ENCODE data around the gene SLC24A3. TPM values are rescaled to one million over a fixed set of nuclear protein-coding genes. Genes with fewer than 3 reads are reported as not detected.

SLC24A3 gene
- total and polyA plus RNA-seq, 2 experiments from 2014 or later, result 0.48 to 1.7 TPM

- 94% methylated on average over 4 of the region's 4 CpGs for WGBS (ENCODE audit: low lambda C conversion rate, missing lambda C conversion rate)
- TF ChIP-seq EZH2 (IDR thresholded peaks at IDR 0.05; ENCODE audit: borderline replicate concordance) (no peak), EZH2phosphoT487 (IDR thresholded peaks at IDR 0.05; ENCODE audit: low read depth, severe bottlenecking, unreplicated experiment) (no peak), CTCF (IDR thresholded peaks at IDR 0.05; ENCODE audit: poor library complexity) (no peak)
Measured at GRCh38 chr20:19594896-19595295, 382.5 kb downstream of the SLC24A3 start.

GRCh38 chr20:19598117-19598850, 385.8 kb downstream of the SLC24A3 start:
- no peak overlapping the region for H2AFZ ChIP-seq
- no peaks in the 10 kb centered on the region for H3K9me3 ChIP-seq (ENCODE audit: low read depth)
- no peak overlapping the region for H3K27ac ChIP-seq
- no peaks in the 10 kb centered on the region for H4K20me1 ChIP-seq (ENCODE audit: insufficient read depth, poor library complexity, severe bottlenecking)
- H3K4me2 ChIP-seq, result no peak overlapping the region
- no peaks in the 10 kb centered on the region for H3K4me1 ChIP-seq (ENCODE audit: insufficient read depth)
- TF ChIP-seq EZH2 (IDR thresholded peaks at IDR 0.05; ENCODE audit: borderline replicate concordance), result no peak
- TF ChIP-seq CTCF (IDR thresholded peaks at IDR 0.05; ENCODE audit: poor library complexity), result no peak
- no peak for TF ChIP-seq EZH2phosphoT487 (IDR thresholded peaks at IDR 0.05; ENCODE audit: low read depth, severe bottlenecking, unreplicated experiment)
- no peaks in the 10 kb centered on the region for H3K36me3 ChIP-seq (replicated peaks; ENCODE audit: insufficient read depth, low read depth)
- H3K79me2 ChIP-seq, result no peaks in the 10 kb centered on the region
- DNase-seq (ENCODE audit: low spot score), result no peak
- no peaks in the 10 kb centered on the region for H3K27me3 ChIP-seq
- no peaks in the 10 kb centered on the region for H3K9me2 ChIP-seq (replicated peaks; ENCODE audit: insufficient read depth)
- WGBS (ENCODE audit: low lambda C conversion rate, missing lambda C conversion rate), result 63% methylated on average over 4 of the region's 4 CpGs
- no peak overlapping the region for H3K4me3 ChIP-seq

More at GRCh38 chr20:19594896-19595295, 382.5 kb downstream of the SLC24A3 start:
- Histone ChIP-seq H3K9me3 (ENCODE audit: low read depth) (no peaks in the 10 kb centered on the region), H3K4me1 (ENCODE audit: insufficient read depth) (no peaks in the 10 kb centered on the region), H3K79me2 (no peaks in the 10 kb centered on the region), H4K20me1 (ENCODE audit: insufficient read depth, poor library complexity, severe bottlenecking) (no peaks in the 10 kb centered on the region), H3K9me2 (replicated peaks; ENCODE audit: insufficient read depth) (no peaks in the 10 kb centered on the region), H3K27ac (no peak overlapping the region), H3K36me3 (replicated peaks; ENCODE audit: insufficient read depth, low read depth) (no peaks in the 10 kb centered on the region), H3K4me2 (no peak overlapping the region), H3K4me3 (no peak overlapping the region), H3K27me3 (no peaks in the 10 kb centered on the region), H2AFZ (no peak overlapping the region)
- DNase-seq (ENCODE audit: low spot score), result no peak

- 96% methylated on average over 20 of the region's 20 CpGs for WGBS (ENCODE audit: low lambda C conversion rate, missing lambda C conversion rate)
- H2AFZ ChIP-seq, result no peak overlapping the region
- H3K9me2 ChIP-seq (replicated peaks; ENCODE audit: insufficient read depth), result no peaks in the 10 kb centered on the region
- no peaks in the 10 kb centered on the region for H3K36me3 ChIP-seq (replicated peaks; ENCODE audit: insufficient read depth, low read depth)
- H3K9me3 ChIP-seq (ENCODE audit: low read depth), result no peaks in the 10 kb centered on the region
- H3K4me1 ChIP-seq (ENCODE audit: insufficient read depth), result no peaks in the 10 kb centered on the region
- no peak for DNase-seq (ENCODE audit: low spot score)
- no peak overlapping the region for H3K4me2 ChIP-seq
- H3K27me3 ChIP-seq, result no peaks in the 10 kb centered on the region
- H3K27ac ChIP-seq, result no peak overlapping the region
- no peak for TF ChIP-seq EZH2 (IDR thresholded peaks at IDR 0.05; ENCODE audit: borderline replicate concordance)
- TF ChIP-seq CTCF (IDR thresholded peaks at IDR 0.05; ENCODE audit: poor library complexity), result no peak
- no peak for TF ChIP-seq EZH2phosphoT487 (IDR thresholded peaks at IDR 0.05; ENCODE audit: low read depth, severe bottlenecking, unreplicated experiment)
- no peak overlapping the region for H3K4me3 ChIP-seq
- H3K79me2 ChIP-seq, result no peaks in the 10 kb centered on the region
- H4K20me1 ChIP-seq (ENCODE audit: insufficient read depth, poor library complexity, severe bottlenecking), result no peaks in the 10 kb centered on the region
Measured at GRCh38 chr20:19599200-19599599, 386.8 kb downstream of the SLC24A3 start.
